Inflammatory macrophage treated with lipopolysaccharide for 1 hour (primary cell): ENCODE results near the gene PNISR.

Experiments
- DNase-seq, 2 donors: peaks; one replicate each; pipeline ENCODE4 v3.0.0-alpha.2; 2020 to 2022

Gene PNISR

DNA sequence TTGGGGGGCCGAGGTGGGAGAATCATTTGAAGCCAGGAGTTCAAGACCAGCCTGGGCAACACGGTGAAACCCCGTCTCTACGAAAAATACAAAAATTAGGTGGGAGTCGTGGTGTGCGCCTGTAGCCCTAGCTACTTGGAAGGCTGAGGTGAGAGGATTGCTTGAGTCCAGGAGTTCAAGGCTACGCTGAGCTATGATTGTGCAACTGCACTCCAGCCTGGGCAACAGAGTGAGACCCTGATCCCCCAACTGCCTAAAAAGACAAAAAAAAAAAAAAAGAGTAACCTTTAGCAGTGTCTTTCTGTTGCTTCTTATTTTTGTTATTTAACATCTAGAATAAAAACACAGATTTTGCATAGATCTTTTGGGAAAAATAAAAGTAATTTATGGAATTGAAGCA, 18.0 kb downstream of the PNISR start:
- DNase-seq, result no peak

DNA sequence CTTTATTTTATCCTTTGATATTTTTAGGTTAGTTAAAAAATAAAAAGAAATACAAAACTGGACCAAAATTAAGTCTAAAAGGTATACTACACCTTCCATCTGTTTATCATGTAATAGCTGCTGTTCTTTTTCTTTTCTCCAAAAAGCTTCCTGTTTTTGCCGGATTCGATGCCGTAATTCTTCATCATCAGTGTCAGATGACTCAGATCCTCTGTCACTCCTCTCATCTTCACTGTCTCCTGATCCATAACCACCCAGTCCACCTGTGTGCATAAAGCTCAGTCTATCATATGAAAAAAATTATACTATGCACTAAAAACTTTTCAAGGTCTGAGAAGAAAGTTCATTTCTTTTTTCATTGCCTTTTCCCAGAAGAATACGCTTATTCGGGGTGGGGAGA, 22.7 kb downstream of the PNISR start:
- peak; percentile 40 to 46 for DNase-seq

- peak in 1 of 2 donors; percentile 53 for DNase-seq
Measured at GRCh38 chr6:99397287-99397686, 27.8 kb downstream of the PNISR start.

DNA sequence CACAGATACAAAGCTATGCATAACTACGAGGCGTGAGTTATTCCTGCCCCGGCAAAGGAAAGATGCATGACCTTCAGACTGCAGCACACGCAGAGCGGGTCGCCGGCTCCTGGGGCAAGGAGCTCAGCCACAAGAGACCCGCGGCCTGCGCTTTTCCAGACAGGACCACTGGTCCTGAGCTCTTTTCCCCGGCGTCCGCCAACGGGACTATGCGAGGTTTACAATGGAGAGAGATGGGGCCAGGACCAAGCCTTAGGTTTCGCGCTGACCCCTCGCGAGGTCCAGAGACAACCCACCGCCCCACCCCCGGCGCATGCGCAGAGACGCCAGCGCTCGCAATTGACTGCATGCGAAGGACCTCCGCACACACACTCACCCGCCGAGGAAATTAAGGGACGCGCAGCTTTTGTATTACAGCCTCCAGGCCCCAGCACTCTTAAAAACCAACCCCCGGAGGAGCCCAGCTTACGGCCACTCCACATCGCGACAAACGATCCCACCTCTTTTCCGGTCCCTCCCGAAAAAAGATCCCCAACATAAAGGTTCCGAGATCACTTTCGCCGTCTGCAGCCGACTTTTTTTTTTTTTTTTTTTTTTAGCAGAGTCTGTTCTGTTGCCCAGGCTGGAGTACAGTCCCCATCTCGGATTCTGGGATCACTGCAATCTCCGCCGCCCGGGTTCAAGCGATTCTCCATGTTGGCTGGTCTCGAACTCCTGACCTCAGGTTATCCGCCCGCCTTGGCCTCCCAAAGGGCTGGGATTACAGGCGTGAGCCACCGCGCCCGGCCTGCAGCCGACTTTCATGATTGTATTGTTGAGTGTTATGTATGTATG, 31.2 kb downstream of the PNISR start, which contains the start of gene COQ3:
TSS of gene COQ3 (minus strand) at position 498 of the 834 bp plus-strand sequence. CDS start at position 482, 16 bp downstream.
- DNase-seq, result peak; percentile 40 to 70

DNA sequence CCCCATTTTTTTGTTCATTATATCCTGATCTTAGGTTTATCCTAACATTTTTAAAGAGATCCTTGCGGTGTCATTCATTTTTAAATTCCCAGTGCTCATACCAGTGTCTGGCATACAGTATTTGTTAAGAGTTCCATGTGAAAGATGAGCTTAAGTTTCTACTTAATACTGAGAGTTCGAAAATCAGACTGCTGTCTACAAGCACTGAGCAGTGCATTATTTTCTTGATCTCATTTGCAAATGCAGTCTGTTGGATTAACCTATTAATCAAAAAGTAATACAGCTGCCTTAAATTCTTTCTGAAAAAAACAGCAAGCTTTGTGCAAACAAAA, 31.8 kb downstream of the PNISR start:
- no peak for DNase-seq

DNA sequence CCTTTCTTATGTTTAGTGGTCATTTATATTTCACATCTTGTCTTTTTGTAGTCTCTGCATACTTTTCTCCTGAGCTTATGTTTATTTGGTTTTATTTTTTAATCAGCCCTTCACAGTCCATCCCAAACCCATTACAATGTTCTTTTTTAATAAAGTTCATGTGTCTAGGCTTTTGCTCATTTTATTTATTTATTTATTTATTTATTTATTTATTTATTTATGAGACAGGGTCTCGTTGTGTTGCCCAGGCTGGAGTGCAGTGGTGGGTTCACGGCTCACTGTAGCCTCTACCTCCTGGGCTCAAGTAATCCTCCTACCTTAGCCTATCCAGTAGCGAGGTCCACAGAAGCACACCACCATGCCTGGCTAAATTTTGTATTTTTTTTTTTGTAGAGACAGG, 34.2 kb downstream of the PNISR start:
- DNase-seq, result no peak

DNA sequence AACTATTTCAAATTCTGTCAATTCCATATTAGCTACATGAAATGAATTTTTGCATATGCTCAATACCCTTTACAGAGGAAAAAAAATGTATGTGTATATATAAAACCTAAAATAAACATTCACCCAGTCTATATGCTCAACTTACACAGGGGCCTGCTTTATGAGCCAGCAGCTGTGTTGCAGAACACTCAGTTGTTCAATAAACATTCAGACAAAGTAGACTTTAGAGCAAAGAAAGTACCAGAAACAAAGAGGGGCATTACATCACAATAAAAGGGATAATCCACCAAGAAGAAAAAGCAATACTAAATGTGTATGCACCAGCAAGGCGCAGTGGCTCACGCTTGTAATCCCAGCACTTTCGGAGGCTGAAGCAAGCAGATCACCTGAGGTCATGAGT, 40.6 kb downstream of the PNISR start:
- no peak for DNase-seq

DNA sequence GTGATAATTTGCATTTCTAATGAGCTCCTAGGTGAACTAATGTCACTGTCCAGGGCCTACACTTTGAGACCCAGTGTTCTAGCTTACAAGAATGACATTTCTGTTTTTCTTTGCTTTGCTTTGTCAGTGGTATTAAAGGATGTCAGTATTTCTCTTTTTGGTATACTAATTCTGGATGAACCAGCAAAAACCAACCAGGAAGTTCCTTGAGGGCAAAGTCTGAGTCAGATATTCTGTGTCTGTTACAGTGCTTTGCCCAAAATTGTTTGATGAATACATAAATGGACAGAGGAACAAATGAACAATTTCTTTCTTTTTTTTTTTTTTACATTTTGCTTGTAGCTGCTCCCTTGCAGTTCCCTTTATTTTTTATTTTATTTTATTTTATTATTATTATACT, 46.5 kb downstream of the PNISR start:
- no peak for DNase-seq

GRCh38 chr6:99369533-99369932, 55.6 kb downstream of the PNISR start:
- no peak for DNase-seq

DNA sequence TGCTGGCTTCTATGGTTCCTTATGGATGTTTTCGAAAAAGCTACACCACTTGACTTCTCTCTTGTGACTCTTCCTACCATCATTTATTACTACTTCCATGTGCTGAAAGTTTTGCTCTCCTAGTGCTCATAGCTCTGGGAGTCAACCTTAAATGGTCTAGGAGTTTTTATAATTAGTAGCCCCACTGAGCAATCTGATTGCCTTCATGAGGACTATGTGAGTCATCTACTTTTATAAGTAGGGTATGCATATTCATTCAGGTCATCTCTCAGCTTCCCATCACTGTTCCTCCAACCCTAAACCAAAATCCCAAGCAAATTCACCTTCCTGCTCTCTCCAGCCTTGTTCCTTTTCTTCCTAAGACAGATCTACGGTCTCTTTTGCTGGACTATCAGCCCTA, 58.3 kb downstream of the PNISR start:
- no peak for DNase-seq

DNA sequence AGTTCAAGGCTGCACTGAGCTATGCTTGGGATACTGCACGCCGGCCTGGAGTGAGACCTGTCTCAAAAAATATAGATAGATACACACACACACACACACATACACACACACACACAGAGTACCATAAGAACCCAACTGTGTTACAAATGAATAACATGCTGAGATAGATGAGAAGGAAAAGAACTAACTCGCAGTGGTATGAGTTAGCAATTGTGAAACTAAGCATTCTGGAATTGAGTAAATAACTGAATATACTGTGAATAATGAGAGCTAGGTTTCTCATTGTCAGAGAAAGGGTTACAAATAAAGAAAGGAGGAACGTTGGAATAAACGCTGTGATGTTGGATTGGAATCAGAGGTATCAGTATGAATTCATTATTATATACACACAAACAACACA, 61.1 kb downstream of the PNISR start:
- no peak for DNase-seq

GRCh38 chr6:99362678-99363268, 62.3 kb downstream of the PNISR start:
- no peak for DNase-seq

DNA sequence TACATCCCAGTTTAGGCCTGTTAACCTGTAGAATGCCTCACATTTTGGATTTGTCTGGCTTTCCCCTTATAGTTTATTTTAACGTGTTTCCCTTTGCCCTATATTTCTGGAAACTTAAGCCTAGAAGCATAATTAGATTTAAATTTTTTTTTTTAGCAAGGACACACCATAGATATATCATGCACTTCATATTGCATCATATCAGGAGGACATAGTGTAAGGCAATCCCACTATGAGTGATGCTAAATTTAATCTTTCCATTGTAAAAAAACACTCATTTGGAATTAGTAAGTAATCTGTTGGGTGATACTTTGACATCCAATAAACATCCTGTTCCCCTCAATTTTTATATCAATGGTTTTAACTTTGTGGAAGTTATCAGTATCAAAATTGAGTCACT, 65.3 kb downstream of the PNISR start:
- DNase-seq, result no peak

DNA sequence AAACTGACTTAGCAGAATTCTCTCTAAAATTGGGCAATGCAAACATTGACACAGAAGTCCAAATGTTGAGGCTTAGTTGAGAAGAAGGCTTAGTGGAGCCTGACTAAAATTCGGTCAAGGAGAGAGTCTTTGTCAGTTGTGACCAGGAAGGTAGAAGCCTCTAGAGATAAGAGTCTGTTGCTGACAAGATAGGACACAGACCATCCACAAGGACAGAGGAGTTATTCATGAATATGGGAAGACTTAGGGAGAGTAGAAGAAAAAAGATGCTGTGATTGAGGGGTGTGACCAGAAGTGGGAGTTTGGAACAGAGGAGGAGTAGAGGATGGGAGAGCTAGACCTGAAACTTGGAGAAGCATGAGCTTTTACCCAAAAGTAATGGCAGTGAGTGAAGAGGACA, 68.5 kb downstream of the PNISR start:
- DNase-seq, result no peak

DNA sequence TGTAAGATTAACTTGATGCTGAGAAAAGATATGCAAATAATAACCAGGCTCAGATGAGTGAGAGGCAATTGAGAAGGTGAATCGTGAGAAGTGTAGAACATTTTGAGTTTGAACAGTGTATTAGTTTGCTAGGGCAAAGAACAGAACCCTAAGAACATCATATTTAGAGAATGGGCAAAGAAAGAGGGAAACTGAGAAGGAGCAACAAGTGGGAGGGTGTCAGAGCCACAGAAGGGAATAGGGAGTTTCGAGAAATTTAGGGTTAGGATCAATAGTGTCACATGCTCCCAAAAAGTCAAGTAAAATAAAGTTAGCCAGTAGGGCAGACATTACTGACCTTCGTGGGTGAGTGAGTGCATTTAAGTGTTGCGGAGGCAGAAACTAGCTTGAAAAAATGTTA, 70.1 kb downstream of the PNISR start:
- no peak for DNase-seq

DNA sequence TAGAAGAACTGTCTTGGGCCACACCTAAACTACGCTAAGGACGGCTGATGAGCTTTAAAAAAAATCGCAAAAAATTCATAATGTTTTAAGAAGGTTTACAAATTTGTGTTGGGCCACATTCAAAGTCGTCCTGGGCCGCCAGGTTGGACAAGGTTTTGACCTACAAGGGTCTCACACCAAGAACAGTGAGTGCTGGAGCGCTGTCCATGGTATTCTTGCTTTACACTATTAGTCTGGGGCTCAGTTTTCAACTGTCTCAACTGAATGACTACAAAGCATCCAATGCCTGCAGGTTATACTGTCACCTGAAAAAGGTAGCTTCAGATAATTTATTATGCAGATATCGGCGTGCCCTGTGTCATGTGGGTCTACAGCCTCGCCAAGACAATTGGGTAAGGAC, 72.0 kb downstream of the PNISR start:
- no peak for DNase-seq

DNA sequence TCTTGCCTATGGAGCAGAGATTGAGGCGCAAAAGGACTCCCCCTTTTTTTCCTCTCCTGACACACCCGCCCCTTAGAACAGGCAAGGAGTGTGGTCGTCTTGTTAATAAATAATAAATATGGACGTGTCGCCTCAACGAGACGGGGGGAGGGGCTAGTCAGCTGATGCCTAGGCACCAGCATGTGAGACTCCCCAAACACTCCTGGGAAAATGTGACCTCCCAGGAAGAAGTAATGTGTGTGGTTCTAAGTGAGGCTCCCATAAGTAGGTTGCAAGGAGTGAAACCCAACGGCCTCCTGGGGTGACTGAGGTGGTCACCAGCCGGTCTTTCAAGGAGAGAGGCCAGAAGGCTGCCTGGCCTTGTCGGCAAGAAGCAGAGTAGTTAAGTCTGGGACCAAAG, 74.5 kb downstream of the PNISR start:
- no peak for DNase-seq

DNA sequence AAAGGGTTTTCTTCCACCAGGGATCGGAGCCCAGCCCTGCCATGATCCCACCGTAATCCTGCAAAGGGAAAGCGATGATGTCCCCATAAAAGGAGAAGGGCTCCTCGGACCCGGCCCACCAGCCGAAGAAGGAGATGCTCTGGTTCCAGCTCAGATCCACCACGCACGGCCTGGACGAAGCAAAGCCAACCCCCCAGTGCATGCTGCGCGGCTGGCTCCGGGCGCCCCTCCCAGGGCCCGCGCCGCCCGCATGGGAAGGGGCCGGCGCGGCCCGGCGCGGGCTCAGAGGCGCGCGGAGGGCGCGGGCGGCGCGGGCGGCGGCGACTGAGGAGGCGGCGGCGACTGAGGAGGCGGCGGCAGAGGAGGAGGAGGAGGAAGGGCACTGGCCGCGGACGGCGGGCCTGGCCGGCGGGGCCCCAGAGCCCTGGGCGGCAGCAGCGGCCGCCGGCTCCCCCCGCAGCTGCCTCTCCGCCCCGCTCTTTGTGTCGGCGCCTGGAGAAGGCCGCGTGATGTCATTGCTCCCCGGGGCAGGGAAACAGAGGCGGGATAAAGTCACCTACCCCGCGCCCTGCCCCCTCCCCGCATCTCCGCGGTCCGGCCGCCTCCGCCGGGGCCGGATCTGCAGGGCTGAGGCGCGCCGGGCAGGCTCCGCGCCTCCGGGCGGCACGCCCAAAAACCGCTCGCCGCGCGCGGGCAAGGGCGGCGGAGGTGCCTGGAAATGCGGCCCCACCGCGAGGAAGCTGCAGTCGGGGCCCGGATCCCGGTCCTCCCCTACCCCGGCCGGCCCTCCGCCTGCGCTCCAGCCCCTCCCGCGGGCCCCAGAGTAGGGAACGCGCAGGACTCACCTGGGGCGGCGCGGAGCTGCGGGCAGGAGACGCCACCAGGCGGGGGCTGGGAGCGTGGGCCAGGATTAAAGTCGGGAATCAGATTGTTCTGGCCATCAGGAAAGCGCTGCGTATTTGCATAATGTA, 75.7 kb downstream of the PNISR start, which contains the start of gene FAXC:
TSS of gene FAXC (minus strand) at position 504 of the 971 bp plus-strand sequence. CDS start at position 202, 302 bp downstream.
- DNase-seq, result no peak

- no peak for DNase-seq
Measured at GRCh38 chr6:99348288-99349170, 76.6 kb downstream of the PNISR start.
